ENCODE measurements around the gene PLPPR5.

The PLPPR5 gene

DNA sequence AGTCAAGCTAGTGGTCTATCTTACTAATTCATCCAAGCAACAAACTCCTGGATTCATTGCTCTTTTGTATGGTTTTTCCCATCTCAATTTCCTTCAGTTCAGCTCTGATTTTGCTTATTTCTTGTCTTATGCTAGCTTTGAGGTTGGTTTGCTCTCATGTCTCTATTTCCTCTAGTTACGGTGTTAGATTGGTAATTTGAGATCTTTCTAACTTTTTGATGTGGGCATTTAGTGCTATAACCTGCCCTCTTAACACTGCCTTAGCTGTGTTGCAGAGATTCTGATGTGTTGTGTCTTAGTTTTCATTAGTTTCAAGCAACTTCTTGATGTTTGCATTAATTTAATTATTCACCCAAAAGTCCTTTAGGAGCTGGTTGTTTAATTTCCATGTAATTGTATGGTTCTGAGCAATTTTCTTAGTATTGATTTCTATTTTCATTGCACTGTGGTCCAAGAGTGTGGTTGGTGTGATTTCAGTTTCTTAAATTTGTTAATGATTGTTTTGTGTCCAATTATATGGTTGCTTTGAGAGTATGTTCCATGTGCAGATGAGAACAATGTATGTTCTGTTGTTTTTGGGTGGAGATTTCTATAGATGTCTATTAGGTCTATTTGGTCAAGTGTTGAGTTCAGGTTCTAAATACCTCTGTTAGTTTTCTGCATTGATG is 154.6 kb downstream of the PLPPR5 start:
- no peak for DNase-seq (ENCODE audit: low read depth in 3 of 3)

DNA sequence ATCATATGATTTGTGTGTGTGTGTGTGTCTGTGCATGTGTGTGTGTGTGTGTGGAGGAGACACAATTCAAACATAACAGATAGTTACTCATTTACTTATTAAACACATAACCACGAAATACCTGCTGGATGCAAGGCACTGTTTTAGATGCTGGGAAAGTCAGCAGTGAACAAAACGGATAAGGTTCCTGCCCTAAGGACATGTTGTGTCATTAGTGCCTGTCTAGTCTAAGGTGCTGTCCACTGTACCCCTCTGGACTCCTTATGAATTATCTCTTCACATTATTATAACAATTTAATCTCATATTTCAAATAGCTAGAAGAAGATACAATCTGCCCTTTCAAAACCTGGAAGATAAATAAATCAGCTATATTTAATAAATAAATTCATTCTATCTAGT is 162.4 kb downstream of the PLPPR5 start:
- DNase-seq (ENCODE audit: low read depth in 3 of 3), result no peak
